ENCODE data around the gene GAMT.
"Not testable (repeated sequence)": the region's sequence is repeated elsewhere in the genome, so short reads cannot be mapped to it uniquely, and the experiment has no call there.

GAMT gene

GRCh38 chr19:1421218-1421957 lies 20.0 kb upstream of the GAMT start:
- H2BK12ac ChIP-seq (ENCODE audit: low read length): no peak overlapping the region

DNA sequence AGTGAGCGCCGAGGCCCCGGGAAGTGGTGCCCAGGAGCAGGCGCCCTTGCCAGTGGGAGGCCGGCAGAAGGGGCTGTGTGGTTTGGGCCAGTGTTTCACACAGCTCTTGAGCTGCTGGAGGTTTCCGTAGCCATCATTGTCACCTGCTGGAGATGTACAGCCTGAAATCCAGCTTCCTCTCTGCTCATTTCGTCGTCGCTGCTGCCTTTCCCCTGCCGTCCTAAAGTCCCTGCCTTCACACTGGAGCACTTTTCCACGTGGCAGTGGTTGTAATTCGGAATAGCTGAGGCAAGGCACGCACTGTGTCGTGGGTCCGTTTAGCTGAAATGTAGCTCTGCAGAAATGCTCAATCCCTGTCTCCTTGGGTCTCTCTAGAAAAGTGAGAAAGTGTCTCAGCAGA lies 19.2 kb upstream of the GAMT start:
- no peak overlapping the region for H4K8ac ChIP-seq (ENCODE audit: low read depth, low read length)
- peaks cover 89 to 91% of the 10 kb centered on the region in 2 experiments for H3K36me3 ChIP-seq (ENCODE audit: control insufficient read depth in 1 of 2, insufficient read depth in 2 of 2, low read length in 2 of 2)
- peaks cover 20% of the 10 kb centered on the region for H3K79me2 ChIP-seq (ENCODE audit: control insufficient read depth, insufficient read depth, low read length, poor library complexity)
- H3K23ac ChIP-seq (ENCODE audit: low read length): no peak overlapping the region
- no CpG with 5 or more reads among the region's 15 CpGs for whole genome bisulfite sequencing (ENCODE audit: extremely low coverage, insufficient coverage, insufficient read length)
- H3K4me3 ChIP-seq (ENCODE audit: low read depth, low read length): no peak overlapping the region
- peaks cover 4% of the 10 kb centered on the region for H3K9me3 ChIP-seq (ENCODE audit: insufficient read depth, low read depth, low read length)
- no peak overlapping the region for H3K14ac ChIP-seq (ENCODE audit: low read length)
- no peaks in the 10 kb centered on the region for H3K79me1 ChIP-seq (ENCODE audit: low read length)
- H3K27me3 ChIP-seq (ENCODE audit: insufficient read depth, low read length): no peaks in the 10 kb centered on the region
- no peak overlapping the region for H4K91ac ChIP-seq (ENCODE audit: low read depth, low read length)
- H2BK12ac ChIP-seq (ENCODE audit: low read length): no peak overlapping the region
- no peak overlapping the region for H3K9ac ChIP-seq (ENCODE audit: low read length)
- no peak overlapping the region for H3K4ac ChIP-seq (ENCODE audit: low read depth, low read length)
- H3K4me2 ChIP-seq (ENCODE audit: low read length): no peak overlapping the region
- no peak overlapping the region for H2AK5ac ChIP-seq (ENCODE audit: low read length)
- H3K18ac ChIP-seq (ENCODE audit: low read length): no peak overlapping the region
- H3K4me1 ChIP-seq (ENCODE audit: control insufficient read depth in 1 of 2, insufficient read depth in 2 of 2, low read length in 2 of 2): peaks cover 13 to 16% of the 10 kb centered on the region in 2 experiments
- DNase-seq: no peak
- no peak overlapping the region for H4K12ac ChIP-seq (ENCODE audit: low read depth, low read length)
- no peak overlapping the region for H2BK120ac ChIP-seq (ENCODE audit: insufficient read depth, low read length, poor library complexity)
- no peak overlapping the region for H2AFZ ChIP-seq (ENCODE audit: insufficient read depth, low read length, poor library complexity)
- H3K27ac ChIP-seq (ENCODE audit: low read depth, low read length): no peak overlapping the region
- no peak overlapping the region for H2BK5ac ChIP-seq (ENCODE audit: low read depth, low read length, poor library complexity)

More at GRCh38 chr19:1421218-1421957, 20.0 kb upstream of the GAMT start:
- no peak for DNase-seq
- H3K27ac ChIP-seq (ENCODE audit: low read depth, low read length): no peak overlapping the region
- no peak overlapping the region for H4K12ac ChIP-seq (ENCODE audit: low read depth, low read length)
- no peak overlapping the region for H3K4me3 ChIP-seq (ENCODE audit: low read depth, low read length)
- H3K9me3 ChIP-seq (ENCODE audit: insufficient read depth, low read depth, low read length): peaks cover 4% of the 10 kb centered on the region
- H4K8ac ChIP-seq (ENCODE audit: low read depth, low read length): no peak overlapping the region
- peaks cover 12% of the 10 kb centered on the region for H3K79me2 ChIP-seq (ENCODE audit: control insufficient read depth, insufficient read depth, low read length, poor library complexity)
- no peak overlapping the region for H2AFZ ChIP-seq (ENCODE audit: insufficient read depth, low read length, poor library complexity)
- H3K9ac ChIP-seq (ENCODE audit: low read length): no peak overlapping the region
- no peaks in the 10 kb centered on the region for H3K79me1 ChIP-seq (ENCODE audit: low read length)
- peaks cover 89 to 92% of the 10 kb centered on the region in 2 experiments for H3K36me3 ChIP-seq (ENCODE audit: control insufficient read depth in 1 of 2, insufficient read depth in 2 of 2, low read length in 2 of 2)
- no CpG with 5 or more reads among the region's 37 CpGs for WGBS (ENCODE audit: extremely low coverage, insufficient coverage, insufficient read length)
- H4K91ac ChIP-seq (ENCODE audit: low read depth, low read length): no peak overlapping the region
- H3K4ac ChIP-seq (ENCODE audit: low read depth, low read length): peak overlapping the region; percentile 19
- H3K14ac ChIP-seq (ENCODE audit: low read length): no peak overlapping the region
- peaks cover 10 to 16% of the 10 kb centered on the region in 2 experiments for H3K4me1 ChIP-seq (ENCODE audit: control insufficient read depth in 1 of 2, insufficient read depth in 2 of 2, low read length in 2 of 2)
- H3K18ac ChIP-seq (ENCODE audit: low read length): no peak overlapping the region
- no peak overlapping the region for H3K4me2 ChIP-seq (ENCODE audit: low read length)
- no peak overlapping the region for H3K23ac ChIP-seq (ENCODE audit: low read length)
- no peak overlapping the region for H2BK5ac ChIP-seq (ENCODE audit: low read depth, low read length, poor library complexity)
- no peaks in the 10 kb centered on the region for H3K27me3 ChIP-seq (ENCODE audit: insufficient read depth, low read length)
- no peak overlapping the region for H2AK5ac ChIP-seq (ENCODE audit: low read length)
- H2BK120ac ChIP-seq (ENCODE audit: insufficient read depth, low read length, poor library complexity): no peak overlapping the region

DNA sequence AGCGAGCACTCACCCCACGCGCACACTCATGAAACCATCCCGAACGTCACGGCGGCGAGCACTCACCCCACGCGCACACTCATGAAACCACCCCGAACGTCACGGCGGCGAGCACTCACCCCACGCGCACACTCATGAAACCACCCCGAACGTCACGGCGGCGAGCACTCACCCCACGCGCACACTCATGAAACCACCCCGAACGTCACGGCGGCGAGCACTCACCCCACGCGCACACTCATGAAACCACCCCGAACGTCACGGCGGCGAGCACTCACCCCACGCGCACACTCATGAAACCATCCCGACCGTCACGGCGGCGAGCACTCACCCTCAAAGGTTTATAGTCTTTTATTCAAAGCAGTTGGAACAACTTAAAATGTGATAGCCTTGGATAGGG lies 18.7 kb upstream of the GAMT start:
- Histone ChIP-seq H3K4me1 (ENCODE audit: control insufficient read depth in 1 of 2, insufficient read depth in 2 of 2, low read length in 2 of 2) (peaks cover 12 to 19% of the 10 kb centered on the region in 2 experiments), H3K36me3 (ENCODE audit: control insufficient read depth in 1 of 2, insufficient read depth in 2 of 2, low read length in 2 of 2) (peaks cover 84 to 85% of the 10 kb centered on the region in 2 experiments), H3K79me2 (ENCODE audit: control insufficient read depth, insufficient read depth, low read length, poor library complexity) (peaks cover 21% of the 10 kb centered on the region)
- not testable (repeated sequence) for H2BK12ac ChIP-seq (ENCODE audit: low read length); H3K79me1 ChIP-seq (ENCODE audit: low read length); H2AK5ac ChIP-seq (ENCODE audit: low read length); H3K4ac ChIP-seq (ENCODE audit: low read depth, low read length); H4K12ac ChIP-seq (ENCODE audit: low read depth, low read length); H3K27me3 ChIP-seq (ENCODE audit: insufficient read depth, low read length); H3K4me2 ChIP-seq (ENCODE audit: low read length); H4K8ac ChIP-seq (ENCODE audit: low read depth, low read length); H2AFZ ChIP-seq (ENCODE audit: insufficient read depth, low read length, poor library complexity); H3K23ac ChIP-seq (ENCODE audit: low read length); H3K18ac ChIP-seq (ENCODE audit: low read length); H3K9me3 ChIP-seq (ENCODE audit: insufficient read depth, low read depth, low read length); H2BK5ac ChIP-seq (ENCODE audit: low read depth, low read length, poor library complexity); H3K9ac ChIP-seq (ENCODE audit: low read length); H3K14ac ChIP-seq (ENCODE audit: low read length); H3K4me3 ChIP-seq (ENCODE audit: low read depth, low read length); H2BK120ac ChIP-seq (ENCODE audit: insufficient read depth, low read length, poor library complexity); H4K91ac ChIP-seq (ENCODE audit: low read depth, low read length); H3K27ac ChIP-seq (ENCODE audit: low read depth, low read length); DNase-seq
- no CpG with 5 or more reads among the region's 43 CpGs for WGBS (ENCODE audit: extremely low coverage, insufficient coverage, insufficient read length)

GRCh38 chr19:1418951-1419738 lies 17.8 kb upstream of the GAMT start:
- WGBS (ENCODE audit: extremely low coverage, insufficient coverage, insufficient read length): no CpG with 5 or more reads among the region's 21 CpGs
- H3K4me2 ChIP-seq (ENCODE audit: low read length): no peak overlapping the region

More at GRCh38 chr19:1418951-1419738, 17.8 kb upstream of the GAMT start:
- no peak overlapping the region for H3K23ac ChIP-seq (ENCODE audit: low read length)
- H2BK12ac ChIP-seq (ENCODE audit: low read length): no peak overlapping the region
- H3K4me1 ChIP-seq (ENCODE audit: control insufficient read depth in 1 of 2, insufficient read depth in 2 of 2, low read length in 2 of 2): peaks cover 15 to 18% of the 10 kb centered on the region in 2 experiments
- no peak overlapping the region for H2AK5ac ChIP-seq (ENCODE audit: low read length)
- no peak overlapping the region for H3K4me3 ChIP-seq (ENCODE audit: low read depth, low read length)
- H3K4ac ChIP-seq (ENCODE audit: low read depth, low read length): peak overlapping the region; percentile 27
- DNase-seq: no peak
- peaks cover 21% of the 10 kb centered on the region for H3K79me2 ChIP-seq (ENCODE audit: control insufficient read depth, insufficient read depth, low read length, poor library complexity)
- H3K79me1 ChIP-seq (ENCODE audit: low read length): no peaks in the 10 kb centered on the region
- no peak overlapping the region for H3K14ac ChIP-seq (ENCODE audit: low read length)
- no peak overlapping the region for H2BK5ac ChIP-seq (ENCODE audit: low read depth, low read length, poor library complexity)
- H3K9ac ChIP-seq (ENCODE audit: low read length): no peak overlapping the region
- H4K91ac ChIP-seq (ENCODE audit: low read depth, low read length): no peak overlapping the region
- no peak overlapping the region for H4K12ac ChIP-seq (ENCODE audit: low read depth, low read length)
- H3K36me3 ChIP-seq (ENCODE audit: control insufficient read depth in 1 of 2, insufficient read depth in 2 of 2, low read length in 2 of 2): peaks cover 75 to 77% of the 10 kb centered on the region in 2 experiments
- H4K8ac ChIP-seq (ENCODE audit: low read depth, low read length): no peak overlapping the region
- no peak overlapping the region for H3K18ac ChIP-seq (ENCODE audit: low read length)
- H3K27ac ChIP-seq (ENCODE audit: low read depth, low read length): no peak overlapping the region
- H2AFZ ChIP-seq (ENCODE audit: insufficient read depth, low read length, poor library complexity): no peak overlapping the region
- peaks cover 4% of the 10 kb centered on the region for H3K9me3 ChIP-seq (ENCODE audit: insufficient read depth, low read depth, low read length)
- H3K27me3 ChIP-seq (ENCODE audit: insufficient read depth, low read length): no peaks in the 10 kb centered on the region
- no peak overlapping the region for H2BK120ac ChIP-seq (ENCODE audit: insufficient read depth, low read length, poor library complexity)

Data from trophoblast cell (in vitro differentiated cells and primary cell).